Central memory CD8-positive, alpha-beta T cell (primary cell): ENCODE results near the gene TSC22D2.
A peak's percentile ranks its signal among the peaks of the same experiment; 100 is the strongest.

Source experiments
- ATAC-seq: fragments of 150-1000 bp; cut with Tn5 transposase; replicated peaks from 2 replicates; pipeline ENCODE4 v1.10.0; 2022; ENCODE audit warnings: mild to moderate bottlenecking, moderate FRiP score, moderate number of reproducible peaks; ENCODE audit not compliant: poor library complexity, severe bottlenecking; ENCODE audit errors: extremely low read depth
- DNase-seq, 2 donors: peaks; one replicate each; pipeline ENCODE4 v3.0.0; 2021; ENCODE audit warnings: low spot score in 2 of 2
- H3K27ac Mint-ChIP-seq: one replicate; pipeline ENCODE4 v1.8.0; 2022; ENCODE audit warnings: low read depth, mild to moderate bottlenecking, moderate library complexity, mixed read lengths
- H3K27me3 Mint-ChIP-seq: one replicate; pipeline ENCODE4 v1.8.0; 2022; ENCODE audit warnings: mixed read lengths
- H3K36me3 Mint-ChIP-seq: one replicate; pipeline ENCODE4 v1.8.0; 2022; ENCODE audit warnings: mild to moderate bottlenecking, moderate library complexity, mixed read lengths; ENCODE audit not compliant: insufficient read depth
- H3K4me1 Mint-ChIP-seq: one replicate; pipeline ENCODE4 v1.8.0; 2022; ENCODE audit warnings: mixed read lengths
- H3K4me3 Mint-ChIP-seq: one replicate; pipeline ENCODE4 v1.8.0; 2022; ENCODE audit warnings: mild to moderate bottlenecking, moderate library complexity, mixed read lengths
- H3K9me3 Mint-ChIP-seq: one replicate; pipeline ENCODE4 v1.8.0; 2022; ENCODE audit warnings: mixed read lengths

The TSC22D2 gene

DNA sequence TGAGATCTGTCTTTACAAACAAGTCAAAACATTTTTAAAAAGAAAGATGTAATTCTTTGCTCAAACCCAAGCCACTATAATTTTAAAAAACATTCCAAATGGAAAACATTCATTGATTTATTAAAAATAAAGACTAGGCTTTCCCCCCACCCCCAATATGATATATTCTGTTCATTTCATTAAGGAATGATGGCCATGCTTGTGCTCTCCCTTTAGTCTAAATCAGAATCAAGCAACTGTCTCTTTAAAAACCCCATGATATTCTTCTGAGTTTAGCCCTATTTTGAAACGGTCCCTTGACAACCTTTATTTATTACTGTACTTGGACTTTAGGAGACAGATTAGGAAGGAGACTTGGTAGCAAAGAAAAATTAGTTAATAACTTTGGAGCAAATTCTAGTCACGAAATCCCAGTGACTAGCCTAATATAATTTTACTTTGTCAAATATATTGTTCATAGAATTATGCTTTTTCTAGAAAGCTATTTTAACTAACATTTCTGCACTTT lies 38.4 kb downstream of the TSC22D2 start:
- peaks cover 35% of the 10 kb centered on the region for H3K4me1 Mint-ChIP-seq
- no peak overlapping the region for H3K4me3 Mint-ChIP-seq
- H3K27me3 Mint-ChIP-seq: no peaks in the 10 kb centered on the region
- H3K36me3 Mint-ChIP-seq: peaks cover 5% of the 10 kb centered on the region
- ATAC-seq (no peak), DNase-seq (no peak)
- H3K9me3 Mint-ChIP-seq: no peaks in the 10 kb centered on the region
- H3K27ac Mint-ChIP-seq: peak overlapping the region; percentile 0

DNA sequence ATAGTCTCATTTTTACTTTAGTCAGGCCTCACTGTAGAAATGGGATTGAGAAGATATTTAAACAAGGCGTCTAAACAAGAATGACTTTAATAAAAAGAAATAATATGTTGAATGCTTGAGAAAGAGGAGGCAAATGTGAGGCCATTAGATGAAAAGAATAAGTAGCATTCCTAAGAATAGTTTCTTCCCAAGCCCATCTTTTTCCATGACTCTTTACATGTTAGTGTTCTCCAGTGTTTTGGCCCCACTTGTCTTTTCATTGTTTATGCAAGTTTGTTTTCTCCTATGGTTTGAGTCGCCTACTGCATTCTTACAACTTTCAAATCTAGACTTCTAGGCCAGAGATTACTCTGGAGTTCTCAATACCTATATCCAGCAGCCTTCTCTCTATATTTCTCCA lies 39.0 kb downstream of the TSC22D2 start:
- H3K27ac Mint-ChIP-seq: peak overlapping the region; percentile 0
- no peak for DNase-seq
- H3K4me1 Mint-ChIP-seq: peaks cover 34% of the 10 kb centered on the region
- no peak for ATAC-seq
- peaks cover 5% of the 10 kb centered on the region for H3K36me3 Mint-ChIP-seq
- H3K27me3 Mint-ChIP-seq: no peaks in the 10 kb centered on the region
- no peak overlapping the region for H3K4me3 Mint-ChIP-seq
- H3K9me3 Mint-ChIP-seq: no peaks in the 10 kb centered on the region

DNA sequence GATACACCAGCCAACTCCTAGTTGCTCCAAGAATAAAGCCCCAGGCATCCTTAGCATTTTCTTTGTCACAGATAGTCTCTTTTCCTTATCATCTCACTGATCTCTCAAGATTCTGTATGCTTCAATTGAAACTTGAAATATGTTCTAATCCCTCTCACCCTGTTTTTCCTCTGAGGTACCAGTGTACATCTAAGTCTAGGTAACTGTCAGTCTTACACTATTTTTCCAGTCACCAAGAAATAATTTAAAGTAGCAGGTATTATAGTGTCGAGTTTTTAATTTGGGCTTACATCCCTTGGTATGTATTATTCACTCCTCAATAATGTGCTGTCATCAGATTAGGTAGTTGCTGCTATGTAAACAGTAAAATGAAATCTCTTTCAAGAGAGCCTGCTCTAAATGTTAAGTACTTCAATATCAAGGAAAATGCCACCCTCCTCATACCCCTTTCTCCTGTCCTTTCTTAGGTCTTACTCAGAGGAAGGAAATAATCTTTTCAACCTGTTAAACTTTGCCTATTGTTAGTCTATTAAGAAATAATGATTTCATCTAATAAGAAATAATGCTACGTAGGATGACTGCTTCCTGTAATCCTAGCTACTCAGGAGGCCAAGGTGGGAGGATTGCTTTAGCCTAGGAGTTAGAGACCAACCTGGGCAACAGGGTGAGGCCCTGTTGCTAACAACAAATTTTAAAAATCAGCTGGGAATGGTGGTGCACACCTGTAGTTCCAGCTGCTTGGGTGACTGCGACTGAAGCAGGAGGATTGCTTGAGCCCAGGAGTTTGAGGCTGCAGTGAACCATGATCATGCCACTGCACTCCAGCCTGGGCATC lies 39.8 kb downstream of the TSC22D2 start:
- DNase-seq (no peak), ATAC-seq (no peak)
- peaks cover 35% of the 10 kb centered on the region for H3K4me1 Mint-ChIP-seq
- peak overlapping the region; percentile 0 for H3K27ac Mint-ChIP-seq
- peaks cover 5% of the 10 kb centered on the region for H3K36me3 Mint-ChIP-seq
- H3K9me3 Mint-ChIP-seq: no peaks in the 10 kb centered on the region
- no peaks in the 10 kb centered on the region for H3K27me3 Mint-ChIP-seq
- no peak overlapping the region for H3K4me3 Mint-ChIP-seq

DNA sequence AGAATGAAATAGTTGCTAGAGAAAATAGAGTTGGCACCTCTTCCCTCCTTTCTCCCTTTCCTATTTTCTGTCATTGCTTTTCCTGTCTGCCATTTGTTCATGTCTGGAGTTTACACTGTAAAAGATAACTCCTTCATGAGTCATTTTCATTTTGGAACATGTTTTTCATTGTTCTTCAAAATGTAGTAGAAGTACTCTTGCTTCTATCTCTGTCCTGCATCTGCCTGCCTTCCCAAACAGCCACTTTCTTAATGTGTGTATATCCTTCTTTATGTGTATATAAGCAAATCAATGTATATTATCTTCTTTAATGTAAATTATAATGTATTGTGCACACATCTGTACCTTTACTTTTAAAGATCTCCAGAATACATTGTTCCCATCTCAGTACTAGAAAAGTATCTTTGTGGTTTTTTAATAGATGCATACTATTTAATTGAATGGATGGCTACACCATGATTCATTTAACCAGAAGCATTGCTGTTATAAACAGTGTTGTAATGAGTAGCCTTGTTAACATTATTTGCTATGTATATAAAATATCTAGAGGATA lies 41.1 kb downstream of the TSC22D2 start:
- no peak overlapping the region for H3K4me3 Mint-ChIP-seq

DNA sequence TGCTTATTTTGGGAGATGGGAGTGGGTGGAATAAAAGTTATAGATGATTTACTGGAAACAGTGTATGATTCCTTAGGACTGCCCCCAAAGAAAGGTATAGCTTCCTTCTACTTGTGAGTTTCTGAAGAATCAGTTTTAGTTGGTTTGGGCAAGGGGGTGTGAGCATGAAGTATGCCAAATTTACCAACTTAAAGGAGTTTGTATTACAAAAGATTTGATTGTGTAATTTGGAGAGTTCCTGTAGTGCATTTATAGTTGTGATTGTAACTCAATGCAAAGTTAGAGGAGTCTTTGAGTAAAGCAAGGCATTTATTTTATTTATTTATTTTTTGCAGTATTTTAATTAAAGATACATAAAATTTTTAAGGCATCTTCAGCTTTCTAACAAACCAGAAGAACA lies 42.8 kb downstream of the TSC22D2 start:
- Mint-ChIP-seq H3K27me3 (no peaks in the 10 kb centered on the region), H3K4me1 (peaks cover 34% of the 10 kb centered on the region), H3K4me3 (no peak overlapping the region)

More for the DNA sequence above, 41.1 kb downstream of the TSC22D2 start:
- Mint-ChIP-seq H3K27me3 (no peaks in the 10 kb centered on the region), H3K36me3 (peaks cover 7% of the 10 kb centered on the region), H3K27ac (no peak overlapping the region), H3K4me1 (peaks cover 36% of the 10 kb centered on the region), H3K9me3 (no peaks in the 10 kb centered on the region)
- ATAC-seq (no peak), DNase-seq (no peak)

DNA sequence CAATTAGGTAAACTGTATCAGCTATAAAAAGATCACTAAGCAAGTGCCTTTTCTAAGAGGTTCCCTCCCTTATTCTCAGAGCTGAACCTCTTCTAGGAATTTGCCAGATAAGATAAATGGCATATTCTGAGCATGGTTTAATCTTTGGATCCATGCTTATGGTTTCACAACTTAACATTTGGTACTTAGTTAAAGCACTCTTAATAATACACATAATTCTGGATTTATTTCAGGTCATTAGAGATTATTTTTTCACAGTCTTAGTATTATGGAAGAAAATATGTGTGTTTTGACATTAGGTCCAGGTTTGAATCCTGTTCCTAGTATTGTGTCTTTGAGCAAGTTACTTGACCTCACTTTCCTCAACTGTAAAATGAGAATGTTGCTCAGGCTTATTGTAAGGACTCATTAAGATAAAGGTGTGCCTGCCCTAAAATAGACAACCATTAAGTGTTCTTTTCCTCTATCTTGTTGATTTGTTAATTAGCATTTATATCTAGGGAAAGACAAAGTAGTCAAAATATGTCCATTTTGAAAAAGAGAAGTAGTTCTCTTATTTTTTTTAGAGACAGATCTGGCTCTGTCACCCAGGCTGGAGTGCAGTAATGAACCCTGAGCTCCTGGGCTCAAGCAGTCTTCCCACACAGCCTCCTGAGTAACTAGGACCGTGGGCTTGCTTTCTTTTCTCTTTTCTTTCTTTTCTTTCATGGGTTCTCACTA lies 43.4 kb downstream of the TSC22D2 start:
- Mint-ChIP-seq H3K4me3 (no peak overlapping the region), H3K27ac (no peak overlapping the region), H3K36me3 (peaks cover 4% of the 10 kb centered on the region), H3K9me3 (no peaks in the 10 kb centered on the region), H3K4me1 (peaks cover 34% of the 10 kb centered on the region), H3K27me3 (no peaks in the 10 kb centered on the region)
- DNase-seq (no peak), ATAC-seq (no peak)

More for the DNA sequence above, 42.8 kb downstream of the TSC22D2 start:
- Mint-ChIP-seq H3K9me3 (no peaks in the 10 kb centered on the region), H3K27ac (no peak overlapping the region), H3K36me3 (peaks cover 4% of the 10 kb centered on the region)
- no peak for DNase-seq
- no peak for ATAC-seq

DNA sequence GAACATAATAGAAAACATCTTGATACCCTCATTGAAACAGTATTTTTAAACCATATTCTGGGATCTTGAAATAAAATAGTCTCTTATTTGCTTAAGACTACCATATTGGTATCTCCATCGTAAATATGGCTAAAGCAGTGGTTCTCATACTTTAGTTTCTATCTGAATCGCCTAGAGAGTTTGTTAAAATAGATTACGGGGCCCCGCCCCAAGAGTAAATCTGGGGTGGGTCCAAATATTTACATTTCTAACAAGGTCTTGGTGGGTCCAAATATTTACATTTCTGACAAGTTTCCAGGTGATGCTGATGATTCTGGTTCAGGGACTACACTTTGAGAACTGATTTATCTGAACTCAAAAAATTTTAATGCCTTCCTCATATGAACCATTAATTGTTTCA lies 45.3 kb downstream of the TSC22D2 start:
- no peak overlapping the region for H3K27ac Mint-ChIP-seq
- no peak for DNase-seq
- no peaks in the 10 kb centered on the region for H3K27me3 Mint-ChIP-seq

DNA sequence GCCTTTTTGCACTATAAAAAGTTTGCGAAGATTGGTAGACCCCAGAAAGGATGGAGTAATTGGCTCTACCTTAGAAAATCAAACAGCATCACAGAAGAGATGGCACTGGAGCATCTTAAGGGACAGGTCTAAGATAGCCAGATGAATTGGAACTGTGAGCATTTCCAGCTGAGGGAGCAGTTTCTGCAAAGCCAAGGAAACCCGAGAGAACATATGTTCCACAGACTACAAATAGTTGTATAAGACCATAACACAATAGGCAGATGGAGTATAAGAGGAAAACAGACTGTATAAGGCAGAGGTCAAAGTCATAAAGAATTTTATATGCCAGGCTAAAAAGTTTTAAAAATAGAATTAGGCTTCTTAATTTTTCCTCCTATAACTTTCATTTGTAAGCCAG lies 46.0 kb downstream of the TSC22D2 start:
- H3K4me3 Mint-ChIP-seq: no peak overlapping the region
- H3K4me1 Mint-ChIP-seq: peaks cover 27% of the 10 kb centered on the region
- ATAC-seq: no peak
- no peak for DNase-seq
- H3K9me3 Mint-ChIP-seq: no peaks in the 10 kb centered on the region
- no peak overlapping the region for H3K27ac Mint-ChIP-seq
- no peaks in the 10 kb centered on the region for H3K27me3 Mint-ChIP-seq
- peaks cover 19% of the 10 kb centered on the region for H3K36me3 Mint-ChIP-seq

More for the DNA sequence above, 45.3 kb downstream of the TSC22D2 start:
- H3K36me3 Mint-ChIP-seq: peaks cover 13% of the 10 kb centered on the region
- peaks cover 27% of the 10 kb centered on the region for H3K4me1 Mint-ChIP-seq
- H3K4me3 Mint-ChIP-seq: no peak overlapping the region
- H3K9me3 Mint-ChIP-seq: no peaks in the 10 kb centered on the region
- no peak for ATAC-seq

DNA sequence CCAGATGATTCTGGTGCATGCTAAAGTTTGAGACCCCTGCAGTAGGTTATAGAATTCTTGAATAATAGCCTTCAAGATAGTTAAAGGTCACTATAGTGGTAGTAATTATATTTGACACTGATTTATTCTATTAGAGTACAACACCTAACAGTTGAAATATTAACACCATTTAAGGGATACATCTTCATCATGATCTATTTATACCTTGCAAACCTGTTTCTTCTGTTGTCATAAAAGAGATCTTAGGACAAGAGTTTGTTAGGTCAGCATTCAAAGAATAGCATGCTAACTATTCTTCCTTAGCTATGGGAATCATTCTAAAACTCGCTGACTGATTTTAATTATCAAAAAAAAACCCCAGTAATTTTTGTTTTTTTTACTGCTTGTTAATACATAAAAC lies 46.5 kb downstream of the TSC22D2 start:
- H3K36me3 Mint-ChIP-seq: peaks cover 22% of the 10 kb centered on the region
- no peak overlapping the region for H3K4me3 Mint-ChIP-seq
- H3K4me1 Mint-ChIP-seq: peaks cover 22% of the 10 kb centered on the region
- H3K27ac Mint-ChIP-seq: no peak overlapping the region
- ATAC-seq: no peak
- no peaks in the 10 kb centered on the region for H3K27me3 Mint-ChIP-seq
- no peak for DNase-seq
- H3K9me3 Mint-ChIP-seq: no peaks in the 10 kb centered on the region

DNA sequence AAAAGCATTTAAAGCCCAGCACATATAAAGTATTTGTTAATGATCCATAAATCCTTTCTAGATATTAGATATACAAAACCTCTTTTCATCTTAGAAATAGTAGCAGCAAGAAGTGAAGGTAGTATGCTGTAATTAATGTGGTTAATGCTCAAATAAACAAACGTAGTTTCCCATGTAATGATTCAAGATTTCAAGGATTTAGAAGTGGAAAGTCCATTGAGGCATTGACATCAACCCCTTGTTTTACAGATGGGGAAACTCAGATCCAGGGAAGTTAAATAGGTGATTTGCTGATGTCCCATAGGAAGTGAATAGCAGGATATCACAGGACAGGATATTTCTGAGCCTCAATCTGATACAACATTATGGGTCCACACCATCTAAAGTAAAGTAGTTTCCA lies 47.2 kb downstream of the TSC22D2 start:
- no peaks in the 10 kb centered on the region for H3K9me3 Mint-ChIP-seq
- H3K27ac Mint-ChIP-seq: no peak overlapping the region
- ATAC-seq (no peak), DNase-seq (no peak)
- H3K4me3 Mint-ChIP-seq: no peak overlapping the region
- H3K27me3 Mint-ChIP-seq: no peaks in the 10 kb centered on the region
- peaks cover 22% of the 10 kb centered on the region for H3K4me1 Mint-ChIP-seq
- H3K36me3 Mint-ChIP-seq: peaks cover 23% of the 10 kb centered on the region

DNA sequence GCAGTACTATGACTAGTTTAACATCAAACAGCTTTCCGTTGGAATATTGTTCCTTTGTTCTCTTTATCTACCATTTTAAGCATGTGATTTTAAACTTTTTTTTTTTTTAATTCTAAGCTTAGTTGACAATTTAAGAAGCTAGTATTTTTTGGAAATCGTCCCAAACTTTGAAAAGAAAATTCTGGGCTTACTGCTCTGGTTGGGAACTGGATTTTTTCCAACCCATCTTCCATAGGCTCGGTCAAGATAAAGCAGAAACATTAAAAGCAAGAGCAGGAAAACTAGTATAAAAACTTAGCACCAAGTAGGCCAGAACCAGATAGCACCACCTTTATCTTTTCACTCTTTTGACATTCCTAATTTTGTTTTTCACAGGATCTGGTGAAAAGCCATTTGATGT lies 49.9 kb downstream of the TSC22D2 start:
- Mint-ChIP-seq H3K4me3 (no peak overlapping the region), H3K27me3 (no peaks in the 10 kb centered on the region), H3K9me3 (no peaks in the 10 kb centered on the region), H3K4me1 (peaks cover 10% of the 10 kb centered on the region), H3K27ac (no peak overlapping the region), H3K36me3 (peaks cover 25% of the 10 kb centered on the region)
- DNase-seq: no peak
- no peak for ATAC-seq

DNA sequence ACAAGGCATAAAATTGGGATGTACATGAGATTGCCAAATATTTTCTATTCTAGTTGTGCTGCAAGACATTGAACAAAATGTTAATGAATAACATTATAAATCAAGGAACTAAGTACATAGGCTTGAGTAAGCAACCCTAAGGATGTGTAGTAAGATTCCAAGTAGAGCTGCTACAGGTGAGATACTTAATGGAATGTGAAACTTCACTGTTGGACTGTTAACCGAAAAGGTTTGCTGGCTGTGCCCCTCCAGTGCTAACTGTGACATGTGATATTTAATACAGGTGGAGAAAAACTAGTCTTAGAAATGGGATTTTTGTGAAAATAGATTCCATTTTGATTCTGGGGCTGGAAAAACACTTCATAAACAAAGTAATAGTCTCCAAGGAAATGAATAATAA lies 52.4 kb downstream of the TSC22D2 start:
- H3K27me3 Mint-ChIP-seq: no peaks in the 10 kb centered on the region
- peaks cover 23% of the 10 kb centered on the region for H3K36me3 Mint-ChIP-seq
- H3K9me3 Mint-ChIP-seq: no peaks in the 10 kb centered on the region
- no peak overlapping the region for H3K27ac Mint-ChIP-seq
- peaks cover 5% of the 10 kb centered on the region for H3K4me1 Mint-ChIP-seq
- ATAC-seq: no peak
- H3K4me3 Mint-ChIP-seq: no peak overlapping the region
- DNase-seq: no peak
